NCI-H446 (cell line): ENCODE measurements around the gene SLC16A13.
A peak's percentile ranks its signal among the peaks of the same experiment; 100 is the strongest.

Experiments used
- DNase-seq, 2 experiments: peaks; one replicate each; lab custom pipeline; 2025; lab: John Stamatoyannopoulos, UW

The SLC16A13 gene

DNA sequence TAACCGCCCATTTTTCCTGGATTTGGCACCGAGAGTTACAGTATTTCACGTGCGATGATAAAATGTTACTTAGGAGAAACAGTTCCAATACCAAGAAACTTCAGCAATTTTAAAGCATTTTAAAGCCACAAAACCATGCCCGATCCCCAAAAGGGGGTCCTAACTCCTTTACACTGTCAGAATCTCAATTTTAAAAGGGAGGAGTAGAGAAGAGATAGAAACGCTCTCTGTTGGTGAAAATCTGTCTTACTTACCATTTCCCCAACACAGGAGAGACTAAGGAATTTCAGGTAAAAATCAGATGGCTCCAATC, 23.9 kb upstream of the SLC16A13 start:
- DNase-seq, result no peak

DNA sequence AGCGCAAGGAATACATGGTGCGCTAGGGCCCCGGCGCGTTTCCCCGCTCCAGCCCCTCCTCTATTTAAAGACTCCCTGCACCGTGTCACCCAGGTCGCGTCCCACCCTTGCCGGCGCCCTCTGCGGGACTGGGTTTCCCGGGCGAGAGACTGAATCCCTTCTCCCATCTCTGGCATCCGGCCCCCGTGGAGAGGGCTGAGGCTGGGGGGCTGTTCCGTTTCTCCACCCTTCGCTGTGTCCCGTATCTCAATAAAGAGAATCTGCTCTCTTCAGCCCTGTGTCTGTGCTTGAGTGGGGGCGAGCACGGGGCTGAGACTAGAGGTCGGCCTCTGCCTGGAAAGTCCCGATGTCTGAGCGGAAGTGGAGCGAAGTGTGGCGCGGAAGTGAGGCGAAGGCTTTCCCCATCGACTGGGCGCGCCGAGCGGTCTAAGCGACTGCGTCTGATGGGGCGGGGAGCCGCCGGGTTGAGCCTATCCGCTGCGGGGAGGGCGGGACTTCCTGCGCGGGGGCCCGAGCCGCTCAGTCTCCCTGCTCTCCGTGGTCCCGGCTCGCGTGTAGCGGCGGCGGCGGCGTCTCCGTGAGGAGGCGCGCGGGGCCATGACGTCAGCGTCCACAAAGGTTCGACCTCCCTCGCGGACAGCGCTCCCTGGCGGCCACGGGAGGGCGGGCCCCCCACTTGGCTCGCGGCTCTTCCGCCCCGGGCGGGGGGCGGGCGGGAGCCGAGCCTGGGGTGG, 21.4 kb upstream of the SLC16A13 start:
- peak; percentile 90 to 96 for DNase-seq

DNA sequence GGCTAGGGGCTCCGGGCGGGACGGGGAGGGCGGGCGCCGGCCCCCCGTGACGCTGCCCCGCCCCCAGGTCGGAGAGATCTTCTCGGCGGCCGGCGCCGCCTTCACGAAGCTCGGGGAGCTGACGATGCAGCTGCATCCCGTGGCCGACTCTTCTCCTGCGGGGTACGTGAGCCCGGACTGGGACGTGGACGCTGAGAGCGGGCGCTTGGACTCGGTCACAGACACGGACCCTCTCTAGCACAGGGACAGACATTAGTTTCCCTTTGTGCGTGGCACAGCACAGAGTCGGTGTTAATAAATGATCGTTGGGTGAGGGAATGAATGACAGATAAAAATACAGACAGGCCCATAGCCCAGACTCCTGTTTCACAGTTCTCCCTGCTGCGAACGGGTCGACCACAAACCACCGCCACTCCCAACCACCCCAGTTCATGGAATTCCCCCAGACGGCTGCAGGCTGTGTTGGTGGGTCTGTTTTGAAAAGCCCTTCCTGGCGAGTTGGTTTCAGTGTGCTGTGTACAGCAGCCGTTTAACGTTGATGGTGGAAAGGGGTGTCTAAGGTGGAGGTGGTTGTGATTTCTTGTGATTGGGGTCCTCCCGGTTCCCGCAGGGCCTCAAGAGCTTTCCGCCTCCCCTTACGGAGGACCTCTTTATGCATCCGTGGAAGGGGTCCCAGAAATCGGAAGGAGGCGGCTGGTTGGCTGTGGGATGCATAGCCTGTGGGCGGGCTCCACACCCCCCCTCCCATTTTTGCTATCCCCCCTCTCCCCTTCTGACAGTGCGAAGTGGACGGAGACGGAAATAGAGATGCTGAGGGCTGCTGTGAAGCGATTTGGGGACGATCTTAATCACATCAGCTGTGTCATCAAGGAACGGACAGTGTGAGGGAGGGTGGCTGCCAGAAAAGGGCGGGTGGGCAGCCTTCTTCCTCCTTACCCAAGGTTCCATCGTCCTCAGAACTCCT, 20.5 kb upstream of the SLC16A13 start:
- no peak for DNase-seq

DNA sequence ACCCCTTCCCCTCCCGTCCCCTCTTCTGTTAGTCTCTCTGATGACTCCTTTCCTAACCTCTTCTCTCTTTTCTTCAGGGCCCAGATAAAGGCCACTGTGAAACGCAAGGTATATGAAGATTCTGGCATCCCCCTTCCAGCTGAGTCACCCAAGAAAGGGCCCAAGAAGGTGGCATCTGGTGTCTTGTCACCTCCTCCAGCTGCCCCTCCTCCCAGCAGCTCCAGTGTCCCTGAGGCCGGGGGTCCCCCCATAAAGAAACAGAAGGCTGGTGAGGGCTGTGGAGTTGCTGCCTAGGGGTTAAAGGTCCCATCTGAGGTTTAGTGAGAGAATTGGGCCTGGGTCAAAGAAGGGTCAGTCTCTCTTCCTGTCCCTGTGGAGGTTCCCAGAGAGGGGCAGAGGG, 19.4 kb upstream of the SLC16A13 start:
- no peak for DNase-seq

DNA sequence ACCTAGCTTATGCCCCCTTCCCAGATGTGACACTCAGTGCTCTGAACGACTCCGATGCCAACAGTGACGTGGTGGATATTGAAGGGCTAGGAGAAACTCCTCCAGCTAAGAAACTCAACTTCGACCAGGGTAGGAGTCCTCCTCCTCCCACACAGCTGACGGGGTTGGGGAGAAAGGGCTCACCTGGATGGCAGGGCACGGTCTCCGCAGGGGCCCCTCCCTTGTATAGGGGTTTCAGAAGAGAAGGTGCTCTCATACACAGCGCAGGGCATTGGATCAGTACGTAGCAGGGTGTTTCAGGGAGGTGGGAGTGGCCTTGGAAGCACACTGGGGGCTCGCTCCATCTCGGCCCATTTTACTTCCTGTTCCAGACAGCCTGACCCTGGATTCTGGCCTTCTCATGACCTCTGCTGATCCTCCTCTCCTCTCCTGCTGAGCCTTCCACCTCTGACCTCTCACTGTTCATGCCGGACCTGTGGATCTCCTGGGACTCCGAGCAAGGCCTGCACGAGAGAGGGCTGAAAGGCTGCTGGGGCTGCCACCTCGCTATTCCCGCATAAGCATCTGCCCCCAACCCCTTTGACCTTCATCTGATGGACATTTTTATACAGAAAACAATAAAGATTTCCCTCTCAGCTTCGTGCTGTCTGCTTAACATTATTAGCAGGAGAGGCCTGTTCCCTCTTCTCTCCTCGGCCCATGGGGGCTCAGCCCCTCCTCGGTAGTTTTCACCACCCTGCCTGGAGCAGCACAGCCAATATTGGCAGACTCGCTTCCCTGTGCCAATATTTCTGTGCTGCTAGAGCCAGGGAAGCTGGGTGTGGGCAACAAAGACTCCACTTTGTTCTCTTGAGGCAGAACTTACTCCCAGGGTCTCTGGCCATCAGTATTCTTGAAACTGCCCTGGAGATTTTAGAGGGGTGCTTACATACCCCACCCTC, 18.7 kb upstream of the SLC16A13 start:
- DNase-seq, result no peak

DNA sequence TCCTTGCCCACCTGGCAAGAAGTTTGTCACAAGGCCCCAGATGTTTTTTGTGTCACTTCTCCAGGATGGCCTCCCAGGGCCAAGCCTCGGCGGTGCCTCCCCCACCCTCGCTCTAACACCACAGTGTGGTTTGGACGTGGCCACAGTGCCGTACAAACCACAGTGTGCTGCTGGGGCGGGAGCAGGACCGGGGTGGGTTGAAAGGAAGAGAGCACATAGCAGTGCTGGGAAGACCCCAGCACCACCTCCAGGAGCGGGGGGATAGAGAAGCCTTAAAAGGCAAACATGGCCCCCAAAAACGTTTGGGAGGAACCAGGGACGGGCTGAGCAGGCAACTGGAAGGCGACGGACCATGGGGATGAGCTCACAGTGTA, 18.0 kb upstream of the SLC16A13 start:
- no peak for DNase-seq

DNA sequence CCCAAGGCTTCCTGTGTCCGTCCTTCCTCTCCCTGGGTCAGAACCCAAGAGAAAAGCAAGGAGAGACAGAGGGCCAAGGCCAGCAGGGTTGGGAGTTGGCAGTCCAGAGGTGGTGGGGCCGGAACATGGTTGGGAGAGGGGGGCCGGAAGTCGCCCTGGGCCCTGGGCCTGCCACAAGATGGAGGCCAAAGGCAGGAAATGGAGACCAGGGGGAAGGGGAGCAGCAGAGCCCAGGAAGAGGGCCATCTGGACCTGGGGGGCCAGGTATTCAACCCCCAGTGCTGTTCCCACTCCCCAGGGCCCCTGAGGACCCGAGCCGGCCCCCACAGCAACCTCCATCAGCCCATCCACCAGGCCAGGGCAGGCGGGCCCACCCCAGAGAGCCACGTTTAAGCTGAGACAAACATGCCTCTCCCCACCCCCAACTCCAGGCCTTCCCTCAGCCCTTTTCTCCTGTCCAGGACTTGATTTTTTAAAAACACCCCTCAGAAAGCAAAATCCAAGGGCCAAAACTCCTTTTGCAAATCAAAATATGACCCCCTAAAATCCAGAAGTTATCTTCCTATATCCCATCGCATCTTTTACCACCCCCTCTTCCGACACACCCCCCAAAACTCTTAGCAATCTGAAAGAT, 17.4 kb upstream of the SLC16A13 start:
- no peak for DNase-seq

DNA sequence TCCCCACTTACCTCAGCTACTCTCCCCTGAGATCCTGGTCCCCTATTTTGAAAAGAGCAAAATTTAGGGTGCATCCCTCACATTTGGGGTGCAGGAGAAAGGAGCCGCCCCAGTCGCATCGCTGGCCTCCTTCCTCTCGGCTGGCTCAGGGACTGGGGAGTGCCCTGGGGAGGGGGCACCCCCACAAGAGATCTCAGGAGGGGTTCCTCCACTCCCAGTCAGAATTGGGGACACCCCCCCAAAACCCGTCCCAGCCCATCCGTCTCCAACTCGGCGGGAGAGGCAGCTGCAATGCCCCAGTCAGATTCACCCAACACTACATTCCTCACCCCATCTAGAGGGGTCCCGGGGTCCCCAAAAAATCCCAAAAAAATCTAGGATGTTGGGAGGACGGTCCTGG, 16.4 kb upstream of the SLC16A13 start:
- no peak for DNase-seq

DNA sequence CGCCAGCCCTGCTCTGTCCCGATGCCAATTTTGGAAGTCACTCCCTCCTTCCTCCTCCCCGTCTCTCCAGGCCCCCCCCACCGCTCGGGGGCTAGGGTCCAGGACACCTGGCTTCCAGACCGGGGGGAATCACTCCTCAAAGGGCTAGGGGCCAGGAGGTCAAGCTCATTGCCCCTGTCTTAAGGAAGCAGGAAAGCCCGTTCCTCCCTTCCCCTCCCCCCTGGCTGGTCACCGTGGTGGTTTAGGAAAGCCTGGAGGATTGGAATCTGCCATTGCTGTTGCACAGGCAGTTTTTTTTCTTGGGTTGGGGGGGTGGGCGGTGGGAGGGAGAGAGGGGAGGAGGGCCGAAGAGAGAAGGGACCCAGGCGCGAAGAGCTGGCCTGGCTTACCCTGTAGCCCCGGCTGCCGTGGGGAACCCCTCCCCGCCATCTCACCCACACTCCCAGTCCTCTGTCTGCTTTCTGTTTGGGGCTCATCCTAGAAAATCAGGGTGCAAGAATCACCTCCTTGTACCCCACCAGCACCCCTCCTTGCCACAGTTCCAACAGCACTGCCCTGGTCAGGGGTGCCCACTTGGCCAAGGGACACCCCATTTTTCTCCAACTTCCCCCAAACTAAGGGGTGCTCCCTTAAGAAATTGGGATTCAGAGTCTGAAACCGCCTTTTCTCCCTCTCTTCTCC, 15.8 kb upstream of the SLC16A13 start:
- DNase-seq, result peak; percentile 59 to 64

DNA sequence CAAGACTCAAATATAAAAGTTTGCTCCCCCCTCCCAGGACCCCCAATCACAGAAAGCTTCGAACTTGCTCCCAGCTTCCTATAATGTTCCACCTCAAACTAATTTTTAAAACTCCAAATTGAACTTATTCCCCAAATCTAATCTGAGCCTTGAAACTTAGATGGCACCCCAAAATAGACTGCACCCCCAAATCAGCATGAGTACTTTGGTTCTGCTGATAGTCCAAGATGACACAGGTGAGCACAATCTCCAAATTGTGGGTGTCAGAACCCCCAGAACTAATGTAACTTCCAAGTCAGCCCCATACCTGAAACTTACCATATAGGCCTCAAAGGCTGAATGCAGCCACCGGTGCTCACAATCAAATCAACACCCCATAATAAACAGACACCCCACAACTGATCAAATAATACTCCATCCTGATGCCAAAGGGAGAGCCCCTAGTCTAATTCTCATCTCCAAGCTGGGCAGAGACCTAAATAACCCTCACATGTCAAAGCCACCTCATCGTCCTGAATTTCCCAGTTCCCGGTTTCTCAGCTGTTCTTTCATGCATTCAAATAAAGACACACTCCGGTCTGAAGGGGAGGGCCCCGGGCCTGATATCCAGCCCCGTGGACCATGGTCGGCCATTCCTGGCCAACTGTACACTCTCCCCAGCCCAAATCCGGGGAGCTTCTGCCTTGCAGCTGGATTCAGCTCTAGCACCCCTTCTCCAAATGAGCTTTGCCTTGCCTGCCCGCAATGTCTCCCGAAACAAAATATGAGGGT, 14.7 kb upstream of the SLC16A13 start:
- DNase-seq, result no peak

DNA sequence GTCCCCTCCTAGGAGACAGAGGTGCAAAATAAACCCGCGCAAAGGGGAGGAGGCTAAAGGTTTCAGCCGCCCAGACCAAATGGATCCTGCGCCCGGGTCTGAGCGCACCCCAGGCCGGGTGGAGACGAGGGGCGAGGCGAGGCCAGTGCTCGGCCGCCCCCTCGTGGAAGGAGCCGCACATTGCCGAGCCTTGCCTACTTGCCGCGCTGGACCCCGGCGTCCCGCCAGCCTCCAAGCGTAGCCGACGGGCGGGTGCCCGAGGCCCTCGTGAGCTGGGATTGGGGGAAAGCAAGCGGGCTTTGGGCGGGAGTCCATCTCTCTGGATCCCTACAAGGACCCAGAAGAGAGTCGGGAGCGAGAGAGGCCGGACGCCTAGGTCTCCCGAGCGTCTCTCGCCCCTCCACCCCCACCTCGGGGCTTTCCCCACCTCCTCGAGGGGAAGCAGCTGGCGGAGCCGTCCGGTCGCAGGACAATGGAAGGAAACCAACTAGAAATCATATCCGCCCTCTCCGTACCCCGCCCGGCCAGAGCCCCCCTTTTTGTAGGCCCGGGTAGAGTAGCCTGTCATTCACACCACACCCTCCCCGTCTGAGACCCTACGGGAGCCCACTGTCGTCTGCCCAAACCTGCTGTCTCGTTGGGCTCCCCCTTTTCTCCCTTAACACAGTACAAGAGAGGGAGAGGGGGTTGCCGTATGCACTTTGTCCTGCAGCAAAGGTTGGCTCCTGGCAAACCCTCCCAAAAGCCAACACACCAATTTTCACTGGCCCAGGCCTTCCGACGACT, 13.6 kb upstream of the SLC16A13 start:
- peak; percentile 45 to 83 for DNase-seq

DNA sequence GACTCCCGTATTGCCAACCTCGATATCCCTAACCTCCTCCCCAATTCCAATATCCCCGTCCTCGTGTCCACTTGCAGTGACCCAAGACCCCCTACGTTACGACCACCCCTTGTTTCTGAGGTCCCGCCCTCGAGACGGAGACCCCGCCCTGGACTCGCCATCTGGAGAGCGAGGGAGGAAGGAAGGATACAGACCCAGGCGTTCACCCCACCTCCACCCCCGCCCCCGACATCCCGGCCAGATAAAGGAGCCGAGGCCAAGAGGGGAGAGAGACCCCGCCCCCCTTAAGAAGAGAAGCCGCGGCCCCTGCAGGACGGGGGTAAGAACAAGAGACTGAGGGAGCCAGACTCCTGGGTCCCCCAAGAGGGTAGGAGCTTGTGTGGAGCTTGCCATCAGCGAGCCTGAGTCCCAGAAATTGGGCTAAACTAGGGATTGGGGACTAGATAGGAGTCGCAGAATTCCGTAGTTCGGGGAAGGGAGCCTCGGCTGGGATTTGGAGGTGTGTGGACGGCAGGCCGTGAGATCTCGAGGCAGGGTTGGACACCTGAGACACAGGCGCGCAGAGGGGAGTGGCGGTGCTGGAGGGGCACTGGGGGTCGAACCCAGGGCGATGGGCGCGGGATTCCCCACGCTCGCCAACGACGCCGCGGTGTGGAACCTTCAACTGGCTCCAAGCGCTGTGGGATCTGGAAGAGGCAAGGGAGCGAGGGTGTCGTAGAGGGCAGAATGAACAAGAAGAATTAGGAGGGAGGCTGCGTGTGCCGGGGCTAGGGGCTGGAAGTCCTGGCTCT, 12.8 kb upstream of the SLC16A13 start, which contains the start of gene BCL6B:
Gene BCL6B, plus strand, starts transcription at position 270 of the 791 bp plus-strand sequence. CDS start 622 bp downstream, outside the sequence.
- DNase-seq, result no peak

DNA sequence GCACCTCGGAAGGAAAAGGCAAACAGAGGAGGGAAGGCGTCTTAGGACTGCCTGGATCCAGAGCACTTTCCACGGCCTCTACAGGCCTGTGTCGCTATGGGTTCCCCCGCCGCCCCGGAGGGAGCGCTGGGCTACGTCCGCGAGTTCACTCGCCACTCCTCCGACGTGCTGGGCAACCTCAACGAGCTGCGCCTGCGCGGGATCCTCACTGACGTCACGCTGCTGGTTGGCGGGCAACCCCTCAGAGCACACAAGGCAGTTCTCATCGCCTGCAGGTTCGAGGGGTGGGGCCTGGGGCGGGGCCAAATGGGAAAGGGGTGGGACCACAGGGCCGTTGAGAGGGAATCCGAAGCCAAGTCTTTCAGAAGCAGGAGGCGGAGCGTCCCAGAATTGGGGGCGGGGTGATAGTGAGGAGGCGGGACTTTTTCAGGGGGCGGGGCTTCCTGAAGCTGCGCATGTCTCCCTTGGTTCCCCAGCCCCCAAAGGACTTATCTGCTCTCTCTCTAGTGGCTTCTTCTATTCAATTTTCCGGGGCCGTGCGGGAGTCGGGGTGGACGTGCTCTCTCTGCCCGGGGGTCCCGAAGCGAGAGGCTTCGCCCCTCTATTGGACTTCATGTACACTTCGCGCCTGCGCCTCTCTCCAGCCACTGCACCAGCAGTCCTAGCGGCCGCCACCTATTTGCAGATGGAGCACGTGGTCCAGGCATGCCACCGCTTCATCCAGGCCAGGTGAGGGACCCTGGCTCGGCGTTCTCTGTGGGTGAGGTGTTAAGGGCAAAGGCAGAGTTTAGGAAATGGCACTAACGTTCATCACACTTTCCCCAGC, 12.0 kb upstream of the SLC16A13 start:
- no peak for DNase-seq

DNA sequence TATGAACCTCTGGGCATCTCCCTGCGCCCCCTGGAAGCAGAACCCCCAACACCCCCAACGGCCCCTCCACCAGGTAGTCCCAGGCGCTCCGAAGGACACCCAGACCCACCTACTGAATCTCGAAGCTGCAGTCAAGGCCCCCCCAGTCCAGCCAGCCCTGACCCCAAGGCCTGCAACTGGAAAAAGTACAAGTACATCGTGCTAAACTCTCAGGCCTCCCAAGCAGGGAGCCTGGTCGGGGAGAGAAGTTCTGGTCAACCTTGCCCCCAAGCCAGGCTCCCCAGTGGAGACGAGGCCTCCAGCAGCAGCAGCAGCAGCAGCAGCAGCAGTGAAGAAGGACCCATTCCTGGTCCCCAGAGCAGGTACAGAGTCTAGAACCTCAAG, 11.4 kb upstream of the SLC16A13 start:
- DNase-seq, result no peak

DNA sequence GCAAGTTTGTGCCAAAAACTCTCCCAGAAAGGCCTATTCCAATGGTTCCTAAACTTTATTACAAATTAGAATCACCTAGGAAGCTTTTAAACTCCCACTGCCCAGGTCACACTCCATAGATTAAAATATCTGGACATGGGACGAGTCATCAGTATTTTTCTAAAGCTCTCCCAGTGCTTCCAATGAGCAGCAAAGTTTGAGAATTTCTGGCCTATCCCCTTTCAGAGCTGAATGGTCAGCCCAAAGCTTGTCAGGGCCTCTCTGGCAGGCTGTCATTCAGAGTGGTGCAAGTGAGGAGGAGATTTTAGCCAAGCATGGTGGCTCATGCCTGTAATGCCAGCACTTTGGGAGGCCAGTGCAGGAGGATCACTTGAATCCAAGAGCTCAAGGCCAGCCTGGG, 10.6 kb upstream of the SLC16A13 start:
- no peak for DNase-seq

DNA sequence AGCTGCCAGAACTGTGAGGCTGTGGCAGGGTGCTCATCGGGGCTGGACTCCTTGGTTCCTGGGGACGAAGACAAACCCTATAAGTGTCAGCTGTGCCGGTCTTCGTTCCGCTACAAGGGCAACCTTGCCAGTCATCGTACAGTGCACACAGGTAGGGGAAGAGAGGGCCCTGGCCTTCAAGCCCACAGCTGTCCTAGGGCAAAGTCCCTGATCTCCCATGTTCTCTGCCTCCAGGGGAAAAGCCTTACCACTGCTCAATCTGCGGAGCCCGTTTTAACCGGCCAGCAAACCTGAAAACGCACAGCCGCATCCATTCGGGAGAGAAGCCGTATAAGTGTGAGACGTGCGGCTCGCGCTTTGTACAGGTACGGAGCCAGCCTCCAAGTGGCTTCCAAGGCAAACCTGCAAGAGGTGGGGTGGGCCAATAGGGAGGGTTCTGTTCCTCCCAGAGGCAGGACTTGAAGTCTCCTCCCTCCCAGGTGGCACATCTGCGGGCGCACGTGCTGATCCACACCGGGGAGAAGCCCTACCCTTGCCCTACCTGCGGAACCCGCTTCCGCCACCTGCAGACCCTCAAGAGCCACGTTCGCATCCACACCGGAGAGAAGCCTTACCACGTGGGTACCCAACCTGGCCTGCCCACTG, 9.2 kb upstream of the SLC16A13 start:
- DNase-seq, result no peak

DNA sequence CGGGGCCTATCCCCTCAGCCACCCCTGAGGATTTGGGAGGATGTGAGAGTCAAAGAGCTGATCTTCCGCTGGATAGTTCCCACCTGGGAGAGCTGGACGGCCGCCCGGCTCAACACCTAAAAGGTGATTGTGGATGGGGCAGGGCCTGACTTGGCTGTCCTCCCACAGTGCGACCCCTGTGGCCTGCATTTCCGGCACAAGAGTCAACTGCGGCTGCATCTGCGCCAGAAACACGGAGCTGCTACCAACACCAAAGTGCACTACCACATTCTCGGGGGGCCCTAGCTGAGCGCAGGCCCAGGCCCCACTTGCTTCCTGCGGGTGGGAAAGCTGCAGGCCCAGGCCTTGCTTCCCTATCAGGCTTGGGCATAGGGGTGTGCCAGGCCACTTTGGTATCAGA, 8.5 kb upstream of the SLC16A13 start:
- no peak for DNase-seq
